ENCODE results near the gene HPDL. TPM values are rescaled to one million over a fixed set of nuclear protein-coding genes. Genes with fewer than 3 reads are reported as not detected.

HPDL gene
- 0.59 and 1.4 TPM in 2 replicates for total RNA-seq

GRCh38 chr1:45326627-45327623 lies at the start of gene HPDL:
Gene HPDL (plus strand): TSS chr1:45326895. CDS start chr1:45327149, 254 bp downstream.

DNA sequence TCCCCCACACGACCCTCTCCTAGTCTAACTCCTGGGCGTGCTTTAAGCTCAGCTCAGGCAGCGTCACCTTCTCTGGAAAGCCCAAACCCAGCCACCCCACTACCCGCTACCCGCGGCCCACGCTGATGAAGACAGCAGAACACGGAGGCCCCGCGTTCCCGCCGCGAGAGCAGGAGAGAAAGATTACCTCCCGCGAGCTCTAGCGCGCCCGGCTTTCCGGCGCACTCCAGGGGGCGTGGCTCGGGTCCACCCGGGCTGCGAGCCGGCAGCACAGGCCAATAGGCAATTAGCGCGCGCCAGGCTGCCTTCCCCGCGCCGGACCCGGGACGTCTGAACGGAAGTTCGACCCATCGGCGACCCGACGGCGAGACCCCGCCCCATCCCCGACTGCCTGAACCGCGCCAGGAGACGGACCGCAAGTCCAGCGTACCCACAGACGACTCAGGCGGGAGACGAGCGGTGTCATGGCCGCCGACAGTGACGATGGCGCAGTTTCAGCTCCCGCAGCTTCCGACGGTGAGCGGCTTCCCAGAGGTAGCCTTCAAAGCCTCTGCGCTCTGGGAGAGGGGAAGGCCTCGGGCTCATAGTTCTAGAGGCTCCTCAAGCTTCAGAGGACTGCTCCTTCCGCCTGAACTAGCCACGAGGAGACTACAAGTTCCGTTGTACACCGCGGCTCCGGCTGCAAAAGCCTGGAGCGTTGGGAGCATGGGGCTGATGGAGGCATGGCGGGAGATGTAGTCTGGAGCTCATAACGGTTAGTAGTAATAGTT lies 13.3 kb downstream of the HPDL start, which contains the start of the genes MUTYH and TOE1:
Gene MUTYH, minus strand, starts transcription at position 652 of the 770 bp plus-strand sequence. CDS start 5,935 bp downstream, outside the sequence.
Gene TOE1, plus strand, starts transcription at position 382 of the 770 bp plus-strand sequence. Its CDS starts 83 bp downstream, at position 465.

Other genes with a start within 250 kb of the HPDL start
- gene ZSWIM5, start 120.3 kb upstream of the HPDL start, total RNA-seq: under 0.01 TPM in 1 of 2 replicates, not detected in the other
- gene TOE1, start 13.3 kb downstream of the HPDL start, total RNA-seq: 7.4 and 11.1 TPM in 2 replicates
- 12.5 and 14.2 TPM in 2 replicates for gene MUTYH, start 13.5 kb downstream of the HPDL start, total RNA-seq
- gene TESK2, start 164.3 kb downstream of the HPDL start, total RNA-seq: 0.60 and 0.89 TPM in 2 replicates
- gene CCDC163, start 173.2 kb downstream of the HPDL start, total RNA-seq: 0.28 and 0.30 TPM in 2 replicates
- 1.5 and 1.9 TPM in 2 replicates for gene MMACHC, start 173.4 kb downstream of the HPDL start, total RNA-seq
- 498 and 520 TPM in 2 replicates for gene PRDX1, start 195.0 kb downstream of the HPDL start, total RNA-seq
- 103 and 145 TPM in 2 replicates for gene AKR1A1, start 223.9 kb downstream of the HPDL start, total RNA-seq